ENCODE measurements around the gene TMEM140. TPM values are rescaled to one million over a fixed set of nuclear protein-coding genes. Genes with fewer than 3 reads are reported as not detected.

TMEM140 gene
- total RNA-seq, 1 donor from 2014 or later, result 39.3 TPM

- H3K4me3 ChIP-seq, result no peak overlapping the region
- H3K27me3 ChIP-seq (ENCODE audit: low read depth), result no peaks in the 10 kb centered on the region
- no peak for ATAC-seq
- DNase-seq, result no peak
- peaks cover 53% of the 10 kb centered on the region for H3K4me1 ChIP-seq
- intact Hi-C loops (cut with DNase I), result no loop called here
- no peaks in the 10 kb centered on the region for H3K36me3 ChIP-seq
- no peak for TF ChIP-seq CTCF (IDR thresholded peaks at IDR 0.05)
- H3K27ac ChIP-seq, result peak overlapping the region; percentile 40
- H3K9me3 ChIP-seq, result peaks cover 5% of the 10 kb centered on the region
These were observed 10.3 kb downstream of the TMEM140 start for GRCh38 chr7:135158141-135158655.

GRCh38 chr7:135158874-135159273 is 11.0 kb downstream of the TMEM140 start:
- ATAC-seq (no peak), DNase-seq (no peak)
- Histone ChIP-seq H3K36me3 (peaks cover 6% of the 10 kb centered on the region), H3K4me3 (no peak overlapping the region), H3K4me1 (peaks cover 60% of the 10 kb centered on the region), H3K27ac (peak overlapping the region; percentile 40), H3K9me3 (peaks cover 5% of the 10 kb centered on the region), H3K27me3 (ENCODE audit: low read depth) (no peaks in the 10 kb centered on the region)
- TF ChIP-seq CTCF (IDR thresholded peaks at IDR 0.05), result no peak
- intact Hi-C loops (cut with DNase I), result no loop called here

GRCh38 chr7:135159359-135160085 is 11.7 kb downstream of the TMEM140 start:
- DNase-seq (no peak), ATAC-seq (no peak)
- Histone ChIP-seq H3K4me1 (peaks cover 65% of the 10 kb centered on the region), H3K27me3 (ENCODE audit: low read depth) (no peaks in the 10 kb centered on the region), H3K9me3 (peaks cover 5% of the 10 kb centered on the region), H3K27ac (peak overlapping the region; percentile 65), H3K36me3 (peaks cover 12% of the 10 kb centered on the region), H3K4me3 (no peak overlapping the region)
- intact Hi-C loops (cut with DNase I), result no loop called here
- no peak for TF ChIP-seq CTCF (IDR thresholded peaks at IDR 0.05)

GRCh38 chr7:135160098-135160857 is 12.4 kb downstream of the TMEM140 start:
- intact Hi-C loops (cut with DNase I), result no loop called here
- Histone ChIP-seq H3K27ac (peak overlapping the region; percentile 65), H3K36me3 (peaks cover 20% of the 10 kb centered on the region), H3K4me3 (no peak overlapping the region), H3K4me1 (peaks cover 72% of the 10 kb centered on the region), H3K27me3 (ENCODE audit: low read depth) (no peaks in the 10 kb centered on the region), H3K9me3 (peaks cover 5% of the 10 kb centered on the region)
- no peak for TF ChIP-seq CTCF (IDR thresholded peaks at IDR 0.05)
- ATAC-seq, result peak in 1 of 2 donors; percentile 26
- no peak for DNase-seq

- no peak for TF ChIP-seq CTCF (IDR thresholded peaks at IDR 0.05)
- Histone ChIP-seq H3K27me3 (ENCODE audit: low read depth) (no peaks in the 10 kb centered on the region), H3K36me3 (peaks cover 27% of the 10 kb centered on the region), H3K9me3 (no peaks in the 10 kb centered on the region), H3K4me1 (peaks cover 79% of the 10 kb centered on the region), H3K27ac (peak overlapping the region; percentile 65), H3K4me3 (no peak overlapping the region)
- no peak for ATAC-seq
- DNase-seq, result no peak
- intact Hi-C loops (cut with DNase I), result no loop called here
These were observed 13.2 kb downstream of the TMEM140 start for GRCh38 chr7:135160858-135161653.

Measured in lower lobe of right lung (tissue), 2 donors.